Karpas-422 (cell line): ENCODE data around the gene KIF6. TPM values are rescaled to one million over a fixed set of nuclear protein-coding genes. Genes with fewer than 3 reads are reported as not detected.
"Not testable (repeated sequence)": the region's sequence is repeated elsewhere in the genome, so short reads cannot be mapped to it uniquely, and the experiment has no call there.

Experiments used
- DNase-seq: peaks from one replicate; pipeline ENCODE4 v3.0.0-alpha.2; 2015
- H2AFZ ChIP-seq: fragments of 200-600 bp; sonication (generic); 2 replicates; pipeline ENCODE4 v1.6.1; 2014; ENCODE audit warnings: antibody characterized with exemption, low read length, mixed read lengths
- H3K27ac ChIP-seq: fragments of 200-600 bp; sonication (generic); 2 replicates; pipeline ENCODE4 v1.5.1; 2014; ENCODE audit warnings: mild to moderate bottlenecking, low read length, moderate library complexity
- H3K27me3 ChIP-seq: fragments of 200-600 bp; sonication (generic); 2 replicates; pipeline ENCODE4 v1.6.1; 2014; ENCODE audit warnings: low read length, mixed read lengths
- H3K36me3 ChIP-seq: fragments of 200-600 bp; sonication (generic); 2 replicates; pipeline ENCODE4 v1.6.1; 2014; ENCODE audit warnings: low read length, mixed read lengths; ENCODE audit not compliant: insufficient read depth
- H3K4me1 ChIP-seq: fragments of 200-600 bp; sonication (generic); 2 replicates; pipeline ENCODE4 v1.6.1; 2014; ENCODE audit warnings: mild to moderate bottlenecking, low read length, mixed read lengths
- H3K4me2 ChIP-seq: fragments of 200-600 bp; sonication (generic); 2 replicates; pipeline ENCODE4 v1.6.1; 2014; ENCODE audit warnings: low read length, low read depth, mild to moderate bottlenecking; ENCODE audit not compliant: poor library complexity, severe bottlenecking
- H3K4me3 ChIP-seq: fragments of 200-600 bp; sonication (generic); 2 replicates; pipeline ENCODE4 v1.5.1; 2014; ENCODE audit warnings: mild to moderate bottlenecking, antibody characterized with exemption, low read length, mixed read lengths
- H3K79me2 ChIP-seq: fragments of 200-600 bp; sonication (generic); 2 replicates; pipeline ENCODE4 v1.6.1; 2014; ENCODE audit warnings: mild to moderate bottlenecking, low read length, mixed read lengths
- H3K9ac ChIP-seq: fragments of 200-600 bp; sonication (generic); 2 replicates; pipeline ENCODE4 v1.6.0; 2014; ENCODE audit warnings: low read length
- H3K9me2 ChIP-seq: fragments of 200-600 bp; sonication (generic), shearing (Covaris generic); replicated peaks from 2 replicates; pipeline ENCODE4 v1.6.0; 2014; ENCODE audit warnings: mild to moderate bottlenecking, low read length, moderate library complexity; ENCODE audit not compliant: insufficient read depth
- H3K9me3 ChIP-seq: fragments of 300-700, 200-600 bp; sonication (generic); 2 replicates; pipeline ENCODE4 v1.6.1; 2014; ENCODE audit warnings: low read length, mixed read lengths
- H4K20me1 ChIP-seq: fragments of 200-600 bp; sonication (generic); 2 replicates; pipeline ENCODE4 v1.6.1; 2014; ENCODE audit warnings: mild to moderate bottlenecking, antibody characterized with exemption, low read length, low read depth; ENCODE audit not compliant: insufficient read depth
- total RNA-seq: library from RNA; depleted of rRNA; stranded (reverse); fragments of >200 nt; shearing (Covaris generic); gene quantifications from 2 replicates; pipeline ENCODE4 v1.2.3, GENCODE V29; 2014; ENCODE audit warnings: low replicate concordance

KIF6 gene
- total RNA-seq, 1 experiment from 2014 or later, result not detected

DNA sequence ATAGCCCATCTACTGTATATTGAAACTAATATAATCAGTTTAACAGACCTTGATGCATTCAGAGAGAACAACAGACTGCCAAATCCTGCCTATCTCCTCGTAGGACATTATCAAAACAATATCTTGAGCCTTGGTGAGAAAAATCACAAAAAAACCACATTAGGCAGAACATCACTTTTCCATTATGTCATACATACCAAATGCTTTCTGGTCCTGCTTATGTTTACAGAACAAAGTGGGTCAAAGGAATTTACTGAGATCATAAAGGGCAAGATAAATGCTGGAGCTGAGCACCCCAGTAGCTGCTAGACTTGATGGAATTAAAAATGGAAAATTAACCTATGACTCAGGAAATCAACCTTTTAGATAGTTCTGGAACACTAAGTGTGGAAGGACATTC, 207.5 kb downstream of the KIF6 start:
- no peak overlapping the region for H3K9ac ChIP-seq
- no peaks in the 10 kb centered on the region for H3K36me3 ChIP-seq
- no peaks in the 10 kb centered on the region for H3K79me2 ChIP-seq
- no peak overlapping the region for H3K27ac ChIP-seq
- H3K9me2 ChIP-seq, result no peaks in the 10 kb centered on the region
- no peak overlapping the region for H3K4me2 ChIP-seq
- no peaks in the 10 kb centered on the region for H3K27me3 ChIP-seq
- H3K9me3 ChIP-seq, result no peaks in the 10 kb centered on the region
- DNase-seq, result no peak
- no peaks in the 10 kb centered on the region for H3K4me1 ChIP-seq
- no peak overlapping the region for H3K4me3 ChIP-seq
- no peak overlapping the region for H2AFZ ChIP-seq
- H4K20me1 ChIP-seq, result no peaks in the 10 kb centered on the region

GRCh38 chr6:39516471-39516870, 208.7 kb downstream of the KIF6 start:
- DNase-seq, result no peak
- H3K79me2 ChIP-seq, result no peaks in the 10 kb centered on the region
- no peak overlapping the region for H3K27ac ChIP-seq

DNA sequence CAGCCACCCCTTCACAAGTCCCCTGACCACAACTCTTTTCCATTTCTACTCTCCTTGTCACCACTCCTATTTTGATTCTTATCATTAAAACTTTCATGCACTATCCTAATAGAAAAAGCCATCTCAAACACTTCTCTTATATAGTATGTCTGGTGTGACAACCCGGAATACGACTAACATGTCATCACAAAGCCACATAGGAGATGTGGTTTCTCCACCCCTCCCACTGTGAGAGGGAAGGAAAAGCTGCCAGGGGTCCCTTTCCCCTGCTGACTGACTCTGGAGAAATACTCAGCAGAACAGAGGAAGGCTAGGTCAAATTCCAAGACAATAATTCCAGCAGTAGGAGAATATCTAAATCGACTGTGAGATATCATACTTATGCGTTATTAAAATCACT, 209.7 kb downstream of the KIF6 start:
- Histone ChIP-seq H4K20me1 (no peaks in the 10 kb centered on the region), H3K79me2 (no peaks in the 10 kb centered on the region), H3K36me3 (no peaks in the 10 kb centered on the region), H3K27me3 (no peaks in the 10 kb centered on the region), H3K9me2 (no peaks in the 10 kb centered on the region), H3K4me3 (no peak overlapping the region), H3K4me2 (no peak overlapping the region), H3K9ac (no peak overlapping the region), H3K27ac (no peak overlapping the region), H3K9me3 (no peaks in the 10 kb centered on the region), H2AFZ (no peak overlapping the region), H3K4me1 (no peaks in the 10 kb centered on the region)
- no peak for DNase-seq

More at GRCh38 chr6:39516471-39516870, 208.7 kb downstream of the KIF6 start:
- Histone ChIP-seq H3K9ac (no peak overlapping the region), H3K9me2 (no peaks in the 10 kb centered on the region), H3K4me2 (no peak overlapping the region), H3K9me3 (no peaks in the 10 kb centered on the region), H3K4me1 (no peaks in the 10 kb centered on the region), H4K20me1 (no peaks in the 10 kb centered on the region), H2AFZ (no peak overlapping the region), H3K36me3 (no peaks in the 10 kb centered on the region), H3K27me3 (no peaks in the 10 kb centered on the region), H3K4me3 (no peak overlapping the region)

GRCh38 chr6:39515006-39515405, 210.2 kb downstream of the KIF6 start:
- H3K9me2 ChIP-seq, result no peaks in the 10 kb centered on the region
- no peaks in the 10 kb centered on the region for H3K9me3 ChIP-seq
- H3K27me3 ChIP-seq, result no peaks in the 10 kb centered on the region
- H3K9ac ChIP-seq, result no peak overlapping the region
- no peaks in the 10 kb centered on the region for H4K20me1 ChIP-seq
- no peak overlapping the region for H3K4me2 ChIP-seq
- no peak overlapping the region for H2AFZ ChIP-seq
- H3K27ac ChIP-seq, result no peak overlapping the region
- H3K4me1 ChIP-seq, result no peaks in the 10 kb centered on the region
- H3K79me2 ChIP-seq, result no peaks in the 10 kb centered on the region
- no peak overlapping the region for H3K4me3 ChIP-seq
- no peaks in the 10 kb centered on the region for H3K36me3 ChIP-seq
- DNase-seq, result no peak

- H3K9ac ChIP-seq, H4K20me1 ChIP-seq, H3K79me2 ChIP-seq, DNase-seq, H3K9me3 ChIP-seq, H2AFZ ChIP-seq, H3K4me1 ChIP-seq, H3K36me3 ChIP-seq, H3K4me3 ChIP-seq, H3K9me2 ChIP-seq, H3K27me3 ChIP-seq, H3K4me2 ChIP-seq, H3K27ac ChIP-seq: not testable (repeated sequence)
These were observed 215.4 kb downstream of the KIF6 start for GRCh38 chr6:39509831-39510230.

GRCh38 chr6:39508515-39508914, 216.7 kb downstream of the KIF6 start:
- no peak overlapping the region for H3K4me3 ChIP-seq
- no peaks in the 10 kb centered on the region for H3K79me2 ChIP-seq

GRCh38 chr6:39507331-39507998, 217.7 kb downstream of the KIF6 start:
- Histone ChIP-seq H3K9me2 (no peaks in the 10 kb centered on the region), H3K4me3 (no peak overlapping the region), H3K9ac (no peak overlapping the region), H3K27ac (no peak overlapping the region), H3K27me3 (no peaks in the 10 kb centered on the region), H3K4me2 (no peak overlapping the region), H3K79me2 (no peaks in the 10 kb centered on the region), H2AFZ (no peak overlapping the region), H3K36me3 (no peaks in the 10 kb centered on the region), H3K9me3 (no peaks in the 10 kb centered on the region), H3K4me1 (no peaks in the 10 kb centered on the region), H4K20me1 (no peaks in the 10 kb centered on the region)
- DNase-seq, result no peak

More at GRCh38 chr6:39508515-39508914, 216.7 kb downstream of the KIF6 start:
- no peaks in the 10 kb centered on the region for H3K4me1 ChIP-seq
- H2AFZ ChIP-seq, result no peak overlapping the region
- no peaks in the 10 kb centered on the region for H3K9me3 ChIP-seq
- H3K36me3 ChIP-seq, result no peaks in the 10 kb centered on the region
- H3K4me2 ChIP-seq, result no peak overlapping the region
- no peak for DNase-seq
- no peak overlapping the region for H3K9ac ChIP-seq
- no peaks in the 10 kb centered on the region for H3K9me2 ChIP-seq
- no peaks in the 10 kb centered on the region for H3K27me3 ChIP-seq
- no peak overlapping the region for H3K27ac ChIP-seq
- H4K20me1 ChIP-seq, result no peaks in the 10 kb centered on the region

DNA sequence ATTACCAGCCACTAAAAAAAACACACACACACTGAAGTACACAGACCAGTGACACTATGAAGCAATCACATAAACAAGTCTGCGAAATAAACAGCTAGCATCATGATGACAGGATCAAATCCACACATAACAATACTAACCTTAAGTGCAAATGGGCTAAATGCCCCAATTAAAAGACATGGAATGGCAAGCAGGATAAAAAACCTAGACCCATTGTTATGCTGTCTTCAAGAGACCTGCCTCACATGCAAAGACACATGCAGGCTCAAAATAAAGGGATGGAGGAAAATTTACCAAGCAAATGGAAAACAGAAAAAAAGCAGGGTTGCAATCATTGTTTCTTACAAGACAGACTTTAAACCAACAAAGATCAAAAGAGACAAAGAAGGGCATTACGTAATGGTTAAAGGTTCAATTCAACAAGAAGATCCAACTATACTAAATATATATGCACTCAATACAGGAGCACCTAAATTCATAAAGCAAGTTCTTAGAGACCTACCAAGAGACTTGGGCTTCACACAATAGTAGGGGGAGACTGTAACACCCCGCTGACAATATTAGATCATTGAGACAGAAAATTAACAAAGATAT, 222.7 kb downstream of the KIF6 start:
- not testable (repeated sequence) for H3K9ac ChIP-seq, H4K20me1 ChIP-seq, H3K27ac ChIP-seq, H3K9me3 ChIP-seq, H3K4me2 ChIP-seq, H3K27me3 ChIP-seq, H3K4me3 ChIP-seq, H3K4me1 ChIP-seq, H3K36me3 ChIP-seq, H3K79me2 ChIP-seq, DNase-seq, H2AFZ ChIP-seq, H3K9me2 ChIP-seq
